ENCODE results near the gene NOC2L. TPM values are rescaled to one million over a fixed set of nuclear protein-coding genes. Genes with fewer than 3 reads are reported as not detected.

NOC2L gene
- total and polyA plus RNA-seq, 12 donors, result 38.3 to 64.8 (median 43.5) TPM

- peaks cover 3 to 16% (median 11%) of the 10 kb centered on the region in 9 donors for H3K4me1 ChIP-seq
- ATAC-seq, result no peak
- H3K36me3 ChIP-seq, result no peaks in the 10 kb centered on the region
- no peak overlapping the region for H3K4me3 ChIP-seq
- peaks cover 25 to 87% (median 78%) of the 10 kb centered on the region in 7 donors for H3K27me3 ChIP-seq
- H3K9me3 ChIP-seq, result no peaks in the 10 kb centered on the region
- WGBS, 2 donors, result 41 to 47% methylated on average over 15 of the region's 15 CpGs
- intact Hi-C loops (cut with DNase I), result no loop called here
- no peak for DNase-seq
- H3K27ac ChIP-seq, result no peak overlapping the region
- TF ChIP-seq, protein P1, sequence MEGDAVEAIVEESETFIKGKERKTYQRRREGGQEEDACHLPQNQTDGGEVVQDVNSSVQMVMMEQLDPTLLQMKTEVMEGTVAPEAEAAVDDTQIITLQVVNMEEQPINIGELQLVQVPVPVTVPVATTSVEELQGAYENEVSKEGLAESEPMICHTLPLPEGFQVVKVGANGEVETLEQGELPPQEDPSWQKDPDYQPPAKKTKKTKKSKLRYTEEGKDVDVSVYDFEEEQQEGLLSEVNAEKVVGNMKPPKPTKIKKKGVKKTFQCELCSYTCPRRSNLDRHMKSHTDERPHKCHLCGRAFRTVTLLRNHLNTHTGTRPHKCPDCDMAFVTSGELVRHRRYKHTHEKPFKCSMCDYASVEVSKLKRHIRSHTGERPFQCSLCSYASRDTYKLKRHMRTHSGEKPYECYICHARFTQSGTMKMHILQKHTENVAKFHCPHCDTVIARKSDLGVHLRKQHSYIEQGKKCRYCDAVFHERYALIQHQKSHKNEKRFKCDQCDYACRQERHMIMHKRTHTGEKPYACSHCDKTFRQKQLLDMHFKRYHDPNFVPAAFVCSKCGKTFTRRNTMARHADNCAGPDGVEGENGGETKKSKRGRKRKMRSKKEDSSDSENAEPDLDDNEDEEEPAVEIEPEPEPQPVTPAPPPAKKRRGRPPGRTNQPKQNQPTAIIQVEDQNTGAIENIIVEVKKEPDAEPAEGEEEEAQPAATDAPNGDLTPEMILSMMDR (IDR thresholded peaks at IDR 0.05), result no peak
These were observed 27.5 kb downstream of the NOC2L start for GRCh38 chr1:931380-932172.

- H3K36me3 ChIP-seq, result no peaks in the 10 kb centered on the region
- DNase-seq (no peak), ATAC-seq (no peak)
- H3K27ac ChIP-seq, result no peak overlapping the region
- TF ChIP-seq, protein P1 (IDR thresholded peaks at IDR 0.05), result no peak
- H3K9me3 ChIP-seq, result no peaks in the 10 kb centered on the region
- peaks cover 25 to 87% (median 78%) of the 10 kb centered on the region in 7 donors for H3K27me3 ChIP-seq
- intact Hi-C loops (cut with DNase I), result no loop called here
- H3K4me3 ChIP-seq, result no peak overlapping the region
- peaks cover under 1 to 16% (median 9%) of the 10 kb centered on the region in 9 donors for H3K4me1 ChIP-seq
- WGBS, 2 donors, result 70 to 72% methylated on average over 18 of the region's 18 CpGs
These were observed 28.4 kb downstream of the NOC2L start for GRCh38 chr1:930633-931138.

DNA sequence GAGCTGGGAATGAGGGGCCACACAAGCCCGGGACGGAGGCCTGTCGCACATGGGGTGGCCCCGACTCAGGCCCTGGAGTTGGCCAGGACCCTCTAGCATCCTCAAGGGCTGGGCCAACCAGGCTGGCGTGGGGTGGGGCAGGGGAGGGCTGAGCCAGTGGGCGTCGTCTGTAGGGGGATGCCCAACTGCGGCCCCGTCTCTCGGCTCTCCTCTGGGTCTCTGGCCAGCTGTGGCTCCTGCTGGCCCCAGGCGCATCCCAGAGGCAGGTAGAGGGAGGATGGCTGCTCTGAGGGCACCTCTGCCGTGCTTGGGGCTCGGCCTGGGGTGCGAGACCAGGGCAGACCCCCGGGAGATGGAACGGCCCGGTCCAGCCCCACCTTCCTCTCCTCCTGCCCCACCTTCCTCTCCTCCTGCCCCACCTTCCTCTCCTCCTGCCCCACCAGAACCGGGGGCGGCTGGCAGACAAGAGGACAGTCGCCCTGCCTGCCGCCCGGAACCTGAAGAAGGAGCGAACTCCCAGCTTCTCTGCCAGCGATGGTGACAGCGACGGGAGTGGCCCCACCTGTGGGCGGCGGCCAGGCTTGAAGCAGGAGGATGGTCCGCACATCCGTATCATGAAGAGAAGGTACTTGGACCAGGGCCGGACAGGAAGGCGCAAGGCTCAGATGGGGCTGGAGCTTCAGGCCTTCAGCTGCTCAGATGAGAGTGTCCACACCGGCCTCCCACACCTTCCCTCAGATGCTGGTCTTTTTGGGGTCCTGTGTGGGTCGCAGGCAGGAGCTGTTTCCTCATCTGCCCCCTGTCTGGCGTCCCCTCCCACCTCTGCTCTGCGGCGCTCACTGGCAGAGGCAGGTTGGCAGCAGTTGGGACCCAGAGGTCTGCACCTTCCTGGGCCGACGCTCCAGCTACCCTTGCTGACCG lies 29.1 kb downstream of the NOC2L start:
- TF ChIP-seq, protein P1 (IDR thresholded peaks at IDR 0.05), result no peak
- DNase-seq (no peak), ATAC-seq (no peak)
- H3K36me3 ChIP-seq, result no peaks in the 10 kb centered on the region
- intact Hi-C loops (cut with DNase I), result no loop called here
- 83 to 86% methylated on average over 40 of the region's 40 CpGs for WGBS, 2 donors
- H3K27ac ChIP-seq, result no peak overlapping the region
- peaks cover 18 to 85% (median 78%) of the 10 kb centered on the region in 7 donors for H3K27me3 ChIP-seq
- no peaks in the 10 kb centered on the region for H3K9me3 ChIP-seq
- no peak overlapping the region for H3K4me3 ChIP-seq
- H3K4me1 ChIP-seq, result peaks cover 0 to 14% (median 7%) of the 10 kb centered on the region in 9 donors
